Coronary artery (tissue), 2 donors: ENCODE results near the gene MCC.

Experiments
- DNase-seq: peaks from one replicate; pipeline ENCODE4 v3.0.0-alpha.2; 2017; ENCODE audit warnings: low spot score
- H3K27ac ChIP-seq, 2 donors: fragments of 200-600 bp; sonication (generic); one replicate each; pipeline ENCODE4 v1.5.1; 2016 to 2019
- H3K4me3 ChIP-seq: fragments of 200-600 bp; sonication (generic); 2 replicates; pipeline ENCODE4 v1.5.1; 2016; ENCODE audit warnings: mild to moderate bottlenecking, moderate library complexity
- TF ChIP-seq, protein P1 (sequence below): fragments of 200-600 bp; sonication (generic); IDR thresholded peaks from one replicate; pipeline ENCODE4 v1.5.1; 2019; ENCODE audit warnings: antibody characterized with exemption

Gene MCC

DNA sequence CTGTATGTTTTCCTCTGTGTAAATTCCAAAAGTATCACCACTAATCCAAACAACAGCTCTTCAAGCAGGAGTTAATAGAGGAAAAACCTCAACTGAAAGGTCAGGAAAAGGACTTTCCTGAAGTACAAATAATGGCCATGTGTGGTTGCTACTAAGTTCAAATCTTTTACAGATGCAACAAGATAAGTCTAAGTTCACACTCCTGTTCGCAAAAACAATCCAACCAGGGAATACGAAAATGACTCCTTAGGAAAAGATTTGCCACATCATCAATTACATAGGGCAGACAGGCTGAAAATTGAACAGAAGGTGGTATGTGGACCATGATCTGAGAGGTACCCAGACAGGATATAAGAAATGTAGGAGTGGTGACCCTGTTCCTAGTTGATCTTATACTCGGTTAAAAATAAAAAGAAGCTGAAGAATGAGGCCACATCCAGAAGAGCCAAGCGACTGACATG, 263.6 kb downstream of the MCC start:
- Histone ChIP-seq H3K27ac (no peak overlapping the region), H3K4me3 (no peak overlapping the region)
- TF ChIP-seq, protein P1, sequence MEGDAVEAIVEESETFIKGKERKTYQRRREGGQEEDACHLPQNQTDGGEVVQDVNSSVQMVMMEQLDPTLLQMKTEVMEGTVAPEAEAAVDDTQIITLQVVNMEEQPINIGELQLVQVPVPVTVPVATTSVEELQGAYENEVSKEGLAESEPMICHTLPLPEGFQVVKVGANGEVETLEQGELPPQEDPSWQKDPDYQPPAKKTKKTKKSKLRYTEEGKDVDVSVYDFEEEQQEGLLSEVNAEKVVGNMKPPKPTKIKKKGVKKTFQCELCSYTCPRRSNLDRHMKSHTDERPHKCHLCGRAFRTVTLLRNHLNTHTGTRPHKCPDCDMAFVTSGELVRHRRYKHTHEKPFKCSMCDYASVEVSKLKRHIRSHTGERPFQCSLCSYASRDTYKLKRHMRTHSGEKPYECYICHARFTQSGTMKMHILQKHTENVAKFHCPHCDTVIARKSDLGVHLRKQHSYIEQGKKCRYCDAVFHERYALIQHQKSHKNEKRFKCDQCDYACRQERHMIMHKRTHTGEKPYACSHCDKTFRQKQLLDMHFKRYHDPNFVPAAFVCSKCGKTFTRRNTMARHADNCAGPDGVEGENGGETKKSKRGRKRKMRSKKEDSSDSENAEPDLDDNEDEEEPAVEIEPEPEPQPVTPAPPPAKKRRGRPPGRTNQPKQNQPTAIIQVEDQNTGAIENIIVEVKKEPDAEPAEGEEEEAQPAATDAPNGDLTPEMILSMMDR, result no peak
- no peak for DNase-seq

DNA sequence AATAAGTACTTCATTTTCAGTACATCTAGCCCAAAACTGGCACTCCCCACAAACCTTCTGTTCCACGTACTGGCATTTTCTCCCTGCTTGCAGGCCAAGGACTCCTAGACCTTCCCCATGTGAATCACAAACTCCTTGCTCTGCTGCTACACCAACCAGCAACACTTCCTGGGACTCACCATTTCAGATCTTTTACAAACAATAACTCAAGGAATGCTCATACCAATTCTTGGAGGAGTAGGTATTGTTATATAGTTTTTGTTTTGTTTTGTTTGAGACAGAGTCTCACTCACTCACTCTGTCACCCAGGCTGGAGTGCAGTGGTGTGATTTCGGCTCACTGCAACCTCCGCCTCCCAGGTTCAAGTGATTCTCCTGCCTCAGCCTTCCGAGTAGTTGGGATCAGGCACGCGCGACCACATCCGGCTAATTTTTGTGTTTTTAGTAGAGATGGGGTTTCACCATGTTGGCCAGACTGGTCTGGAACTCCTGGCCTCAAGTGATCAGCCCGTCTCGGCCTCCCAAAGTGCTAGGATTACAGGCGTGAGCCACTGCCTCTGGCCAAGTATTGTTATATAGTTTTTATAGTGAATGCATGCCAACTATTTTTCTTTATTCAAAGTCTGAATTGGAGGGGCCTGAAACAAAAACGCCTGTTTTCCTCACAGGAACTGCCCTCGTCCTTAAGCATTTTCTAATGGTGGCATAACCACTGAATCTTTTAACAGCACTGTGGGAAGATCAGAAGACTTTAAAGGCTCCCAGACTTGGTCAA, 264.2 kb downstream of the MCC start:
- Histone ChIP-seq H3K27ac (no peak overlapping the region), H3K4me3 (no peak overlapping the region)
- TF ChIP-seq, protein P1, result no peak
- no peak for DNase-seq

DNA sequence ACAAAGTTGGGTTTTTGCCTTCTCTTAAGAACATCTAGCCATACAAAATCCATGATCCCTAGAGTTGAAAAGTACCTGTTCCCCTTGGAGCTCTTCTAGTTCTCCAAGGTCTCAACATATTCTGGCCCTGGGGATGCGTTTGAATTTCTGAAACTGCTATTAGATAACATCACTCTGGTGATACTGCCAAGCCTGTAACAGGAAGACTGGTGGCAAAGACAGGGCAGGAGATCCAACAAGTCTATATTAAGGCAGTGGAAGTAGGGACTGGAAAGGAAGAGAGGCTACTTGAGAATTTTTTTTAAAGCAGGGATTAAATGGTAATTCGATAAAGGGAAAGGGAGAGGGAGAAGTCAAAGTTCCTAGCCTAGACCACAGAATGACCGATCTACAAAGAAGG, 264.9 kb downstream of the MCC start:
- Histone ChIP-seq H3K4me3 (no peak overlapping the region), H3K27ac (no peak overlapping the region)
- no peak for DNase-seq
- TF ChIP-seq, protein P1, result no peak

DNA sequence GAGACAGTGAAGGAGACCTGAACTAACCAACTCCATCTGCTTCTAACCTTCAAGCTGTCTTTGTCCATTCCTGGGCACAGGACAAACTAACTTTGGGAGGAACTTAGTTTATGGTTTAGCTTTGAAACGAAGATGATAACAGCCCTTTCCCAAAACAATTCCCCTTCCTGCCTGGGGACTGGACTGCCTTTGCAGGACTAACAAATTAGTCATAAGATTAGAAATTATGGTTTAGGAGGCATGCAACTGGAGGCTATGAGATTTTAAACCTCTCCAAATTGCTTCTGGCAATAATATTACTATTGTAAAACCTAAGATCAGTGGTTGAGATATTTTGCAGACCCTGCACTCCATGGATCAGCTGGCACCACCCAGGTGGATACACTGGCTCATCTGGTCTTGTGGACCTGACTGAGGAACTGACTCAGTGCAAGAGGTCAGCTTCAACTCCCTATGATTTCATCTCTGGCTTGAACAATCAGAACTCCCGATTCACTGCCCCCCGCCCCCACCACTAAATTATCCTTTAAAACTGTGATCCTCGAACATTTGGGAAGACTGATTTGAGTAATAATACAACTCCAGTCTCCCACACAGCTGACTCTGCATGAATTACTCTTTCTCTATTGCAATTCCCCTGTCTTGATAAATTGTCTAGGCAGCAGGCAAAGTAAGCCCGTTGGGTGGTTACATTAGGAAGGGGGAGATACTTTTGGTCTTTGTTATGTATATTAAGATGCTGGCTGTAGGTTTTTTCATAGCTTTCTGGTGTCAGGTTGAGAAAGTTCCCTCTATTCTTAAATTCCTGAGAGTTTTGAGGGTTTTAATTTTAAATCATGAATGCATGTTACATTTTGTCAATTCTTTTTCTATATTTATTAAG, 266.7 kb downstream of the MCC start:
- no peak for DNase-seq
- Histone ChIP-seq H3K27ac (no peak overlapping the region), H3K4me3 (no peak overlapping the region)
- TF ChIP-seq, protein P1, result no peak

DNA sequence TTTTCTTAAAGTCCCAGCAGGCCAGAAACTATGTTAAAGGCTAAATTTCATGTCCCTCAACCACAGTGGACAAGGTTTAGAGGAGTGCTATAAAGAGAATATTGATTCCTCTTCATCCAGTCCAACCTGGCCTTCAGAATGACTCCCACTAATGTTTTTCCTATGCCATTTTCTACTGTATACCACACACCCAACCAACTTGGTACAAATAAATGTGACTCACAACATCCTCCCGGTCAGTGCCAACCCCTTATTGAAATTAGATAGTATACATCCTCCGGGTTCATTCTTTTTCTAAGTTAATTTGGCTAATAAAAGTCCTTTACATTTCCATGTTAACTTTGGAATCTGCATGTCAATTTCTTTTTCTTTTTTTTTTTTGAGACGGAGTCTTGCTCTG, 268.6 kb downstream of the MCC start:
- no peak for DNase-seq
- H3K4me3 ChIP-seq, result no peak overlapping the region
- TF ChIP-seq, protein P1, result no peak
- no peak overlapping the region for H3K27ac ChIP-seq

DNA sequence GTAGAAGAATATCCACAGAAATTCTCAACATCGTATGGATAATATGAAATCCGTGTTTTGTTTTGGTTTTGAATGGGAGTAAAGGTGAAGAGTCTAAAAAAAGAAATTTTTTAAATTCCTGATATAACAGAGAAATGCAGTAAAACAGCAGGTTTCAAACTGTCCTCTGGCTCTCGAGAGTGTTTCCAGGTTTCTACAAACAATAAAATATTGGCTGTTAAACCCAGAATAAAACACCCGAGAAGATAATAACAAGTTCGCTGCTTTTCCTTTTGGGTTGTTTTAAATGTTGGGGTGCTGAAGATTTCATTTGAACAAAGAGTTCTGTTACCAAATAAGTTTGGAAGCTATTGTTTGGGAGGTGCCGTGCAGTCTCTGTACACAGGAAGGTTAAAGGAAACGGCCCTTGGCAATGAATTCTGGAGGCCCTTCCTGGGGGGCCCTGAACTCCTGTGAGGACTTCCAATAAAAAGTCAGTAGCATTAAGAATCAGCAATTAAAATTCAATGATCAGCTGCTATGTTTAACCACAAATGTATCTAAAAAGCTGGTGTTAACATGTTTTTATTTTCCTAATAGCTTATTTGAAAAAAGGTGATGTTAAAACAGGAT, 269.2 kb downstream of the MCC start:
- no peak overlapping the region for H3K27ac ChIP-seq
- H3K4me3 ChIP-seq, result no peak overlapping the region
- TF ChIP-seq, protein P1, result no peak
- no peak for DNase-seq
